Measurements from ENCODE around the gene CDC37L1. TPM values are rescaled to one million over a fixed set of nuclear protein-coding genes. Genes with fewer than 3 reads are reported as not detected.
"Not testable (repeated sequence)": the region's sequence is repeated elsewhere in the genome, so short reads cannot be mapped to it uniquely, and the experiment has no call there.

CDC37L1 gene
- total RNA-seq = 1 to 10 TPM; 8.0 to 8.9 TPM

GRCh38 chr9:4679268-4680172, at the start of gene CDC37L1:
CDC37L1 (plus strand) TSS chr9:4679569; CDS start chr9:4679768, 199 bp downstream.
- Mint-ChIP-seq H3K9me3 (ENCODE audit: insufficient read depth) (no peaks in the 10 kb centered on the region), H3K36me3 (ENCODE audit: low read depth) (peaks cover 6% of the 10 kb centered on the region), H3K27me3 (ENCODE audit: low read depth) (peaks cover 5% of the 10 kb centered on the region), H3K4me1 (ENCODE audit: low read depth) (no peaks in the 10 kb centered on the region), H3K27ac (no peak within 1 kb of the TSS), H3K4me3 (no peak within 1 kb of the TSS)
- ChIA-PET CTCF (interaction anchor here (1.0 to 1.4 kb wide), 6 partner anchors 13 to 75 kb away, joined by 3 to 5 read pairs (median 3); partner anchors contain the start of genes AK3, PLPP6 and SPATA6L), POLR2A (interaction anchor here (0.6 to 1.4 kb wide), 9 partner anchors 12 to 949 kb away, joined by 3 to 19 read pairs (median 3); partner anchors contain the start of genes AK3, PLPP6, RIC1 and SPATA6L)
- peak; percentile 98 for ATAC-seq
- DNase-seq = peak; percentile 99

DNA sequence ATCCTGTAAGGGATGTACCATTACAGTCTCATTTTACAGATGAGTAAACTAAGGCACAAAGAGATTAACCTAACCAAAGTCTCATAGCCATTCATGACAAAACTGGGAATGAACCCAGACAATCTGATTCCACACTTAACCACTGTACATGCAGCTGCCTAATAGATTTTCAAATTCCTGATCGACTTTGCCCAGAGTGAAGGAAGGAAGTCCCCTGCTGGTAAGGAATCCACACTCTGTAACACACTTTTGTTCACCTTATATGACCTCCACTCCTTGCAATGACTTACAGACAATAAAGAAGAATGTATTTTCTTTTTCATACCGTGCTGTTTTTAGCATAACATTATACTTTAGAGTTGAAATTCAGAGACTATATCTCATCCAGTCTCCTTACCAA, 48.5 kb upstream of the CDC37L1 start:
- no peaks in the 10 kb centered on the region for H3K9me3 Mint-ChIP-seq (ENCODE audit: insufficient read depth)
- no peaks in the 10 kb centered on the region for H3K36me3 Mint-ChIP-seq (ENCODE audit: low read depth)
- no peak for DNase-seq
- no peak for ATAC-seq
- H3K4me3 Mint-ChIP-seq = no peak overlapping the region
- ChIA-PET CTCF (no interaction called here), POLR2A (interaction anchor here (1.0 kb wide), 1 partner anchor 30 kb away, joined by 4 read pairs; no protein-coding TSS in a partner anchor)
- no peak overlapping the region for H3K27ac Mint-ChIP-seq
- H3K4me1 Mint-ChIP-seq (ENCODE audit: low read depth) = no peaks in the 10 kb centered on the region
- peaks cover 5% of the 10 kb centered on the region for H3K27me3 Mint-ChIP-seq (ENCODE audit: low read depth)

DNA sequence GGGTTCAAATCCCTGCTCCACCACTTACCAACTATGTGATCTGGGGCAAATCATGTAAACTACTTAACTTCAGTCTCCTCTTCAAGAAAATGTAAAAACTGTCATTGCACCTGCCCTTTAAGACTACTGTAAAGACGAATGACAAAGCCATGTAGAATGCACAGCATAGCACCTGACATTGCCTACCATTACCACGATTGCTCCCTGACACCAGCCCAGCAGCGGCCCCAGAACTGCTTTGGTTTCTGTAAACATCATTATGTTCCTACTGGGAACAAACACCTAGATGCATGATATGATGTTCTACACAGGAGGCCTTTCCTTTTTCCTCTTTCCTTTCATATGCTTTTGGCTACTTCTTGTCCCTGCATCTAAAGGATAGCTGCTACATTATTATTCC, 40.4 kb upstream of the CDC37L1 start:
- no peak overlapping the region for H3K4me3 Mint-ChIP-seq
- H3K4me1 Mint-ChIP-seq (ENCODE audit: low read depth) = no peaks in the 10 kb centered on the region
- no peaks in the 10 kb centered on the region for H3K36me3 Mint-ChIP-seq (ENCODE audit: low read depth)
- CTCF ChIA-PET = interaction anchor here (0.9 to 4.1 kb wide), 11 partner anchors 16 to 323 kb away, joined by 3 to 37 read pairs (median 3); no protein-coding TSS in a partner anchor
- DNase-seq (no peak), ATAC-seq (no peak)
- H3K9me3 Mint-ChIP-seq (ENCODE audit: insufficient read depth) = no peaks in the 10 kb centered on the region
- no peak overlapping the region for H3K27ac Mint-ChIP-seq
- H3K27me3 Mint-ChIP-seq (ENCODE audit: low read depth) = peaks cover 7% of the 10 kb centered on the region
- POLR2A ChIA-PET = no interaction called here

- Mint-ChIP-seq H3K4me1 (ENCODE audit: low read depth) (no peaks in the 10 kb centered on the region), H3K27ac (no peak overlapping the region), H3K4me3 (no peak overlapping the region), H3K27me3 (ENCODE audit: low read depth) (peaks cover 7% of the 10 kb centered on the region), H3K9me3 (ENCODE audit: insufficient read depth) (no peaks in the 10 kb centered on the region), H3K36me3 (ENCODE audit: low read depth) (no peaks in the 10 kb centered on the region)
- no peak for ATAC-seq
- ChIA-PET POLR2A (no interaction called here), CTCF (interaction anchor here (0.9 to 4.1 kb wide), 16 partner anchors 11 to 324 kb away, joined by 3 to 37 read pairs (median 4); partner anchors contain the start of gene SPATA6L)
- no peak for DNase-seq
These were observed 39.9 kb upstream of the CDC37L1 start for GRCh38 chr9:4639420-4639819.

- Mint-ChIP-seq H3K27ac (no peak overlapping the region), H3K4me1 (ENCODE audit: low read depth) (peaks cover 2% of the 10 kb centered on the region), H3K27me3 (ENCODE audit: low read depth) (peaks cover 4% of the 10 kb centered on the region), H3K9me3 (ENCODE audit: insufficient read depth) (no peaks in the 10 kb centered on the region), H3K4me3 (no peak overlapping the region), H3K36me3 (ENCODE audit: low read depth) (no peaks in the 10 kb centered on the region)
- CTCF ChIA-PET = interaction anchor here (0.7 to 4.1 kb wide), 23 partner anchors 11 to 334 kb away, joined by 3 to 37 read pairs (median 4); partner anchors contain the start of genes CDC37L1 and SPATA6L
- ATAC-seq = peak; percentile 49
- POLR2A ChIA-PET = interaction anchor here (0.7 kb wide), 1 partner anchor 40 kb away, joined by 7 read pairs; no protein-coding TSS in a partner anchor
- DNase-seq = peak; percentile 69
These were observed 39.3 kb upstream of the CDC37L1 start for GRCh38 chr9:4640027-4640426.

DNA sequence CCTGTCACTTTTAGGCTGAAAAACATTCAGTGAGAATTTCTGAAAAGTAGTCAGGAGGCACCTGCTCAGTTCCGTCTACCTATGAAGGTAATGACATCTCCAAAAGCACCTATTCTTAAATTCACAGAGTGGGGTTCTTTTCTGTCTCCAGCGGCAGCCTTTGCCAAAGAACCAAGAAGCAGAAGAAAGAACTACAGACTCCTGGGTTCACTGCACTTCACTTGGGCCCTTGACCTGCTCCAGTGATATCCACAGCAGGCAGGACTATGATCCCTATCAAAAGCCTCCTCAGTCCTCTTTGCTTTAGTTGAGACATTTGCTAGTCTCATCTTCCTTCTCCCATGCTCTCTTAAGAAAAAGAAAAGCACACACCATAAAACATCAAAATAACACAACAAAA, 37.0 kb upstream of the CDC37L1 start:
- H3K4me1 Mint-ChIP-seq (ENCODE audit: low read depth) = peaks cover 2% of the 10 kb centered on the region
- ChIA-PET CTCF (no interaction called here), POLR2A (no interaction called here)
- peaks cover 2% of the 10 kb centered on the region for H3K27me3 Mint-ChIP-seq (ENCODE audit: low read depth)
- ATAC-seq = no peak
- H3K27ac Mint-ChIP-seq = no peak overlapping the region
- no peak for DNase-seq
- H3K36me3 Mint-ChIP-seq (ENCODE audit: low read depth) = no peaks in the 10 kb centered on the region
- no peaks in the 10 kb centered on the region for H3K9me3 Mint-ChIP-seq (ENCODE audit: insufficient read depth)
- no peak overlapping the region for H3K4me3 Mint-ChIP-seq

GRCh38 chr9:4654084-4654483, 25.3 kb upstream of the CDC37L1 start:
- Mint-ChIP-seq H3K4me1 (ENCODE audit: low read depth) (peaks cover 20% of the 10 kb centered on the region), H3K27ac (no peak overlapping the region), H3K36me3 (ENCODE audit: low read depth) (peaks cover 1% of the 10 kb centered on the region), H3K4me3 (no peak overlapping the region), H3K9me3 (ENCODE audit: insufficient read depth) (no peaks in the 10 kb centered on the region), H3K27me3 (ENCODE audit: low read depth) (peaks cover 6% of the 10 kb centered on the region)
- ChIA-PET POLR2A (no interaction called here), CTCF (interaction anchor here (0.8 to 1.4 kb wide), 2 partner anchors 14 to 54 kb away, joined by 3 to 5 read pairs; no protein-coding TSS in a partner anchor)
- ATAC-seq (no peak), DNase-seq (peak; percentile 26)

GRCh38 chr9:4654538-4654937, 24.8 kb upstream of the CDC37L1 start:
- Mint-ChIP-seq H3K9me3 (ENCODE audit: insufficient read depth) (no peaks in the 10 kb centered on the region), H3K27me3 (ENCODE audit: low read depth) (peaks cover 5% of the 10 kb centered on the region), H3K27ac (no peak overlapping the region), H3K4me1 (ENCODE audit: low read depth) (peaks cover 20% of the 10 kb centered on the region), H3K36me3 (ENCODE audit: low read depth) (peaks cover 1% of the 10 kb centered on the region), H3K4me3 (no peak overlapping the region)
- no peak for ATAC-seq
- CTCF ChIA-PET = interaction anchor here (0.8 kb wide), 1 partner anchor 54 kb away, joined by 3 read pairs; no protein-coding TSS in a partner anchor
- POLR2A ChIA-PET = no interaction called here
- DNase-seq = no peak

GRCh38 chr9:4656196-4656595, 23.2 kb upstream of the CDC37L1 start:
- H3K4me1 Mint-ChIP-seq (ENCODE audit: low read depth) = peaks cover 22% of the 10 kb centered on the region
- ATAC-seq; H3K9me3 Mint-ChIP-seq (ENCODE audit: insufficient read depth); POLR2A ChIA-PET; H3K4me3 Mint-ChIP-seq; DNase-seq; H3K36me3 Mint-ChIP-seq (ENCODE audit: low read depth); H3K27ac Mint-ChIP-seq; H3K27me3 Mint-ChIP-seq (ENCODE audit: low read depth): not testable (repeated sequence)
- CTCF ChIA-PET = interaction anchor here (1.6 kb wide), 1 partner anchor 52 kb away, joined by 4 read pairs; no protein-coding TSS in a partner anchor

- DNase-seq (no peak), ATAC-seq (no peak)
- Mint-ChIP-seq H3K36me3 (ENCODE audit: low read depth) (peaks cover 1% of the 10 kb centered on the region), H3K4me1 (ENCODE audit: low read depth) (peaks cover 25% of the 10 kb centered on the region), H3K4me3 (no peak overlapping the region), H3K27me3 (ENCODE audit: low read depth) (peaks cover 6% of the 10 kb centered on the region), H3K9me3 (ENCODE audit: insufficient read depth) (no peaks in the 10 kb centered on the region), H3K27ac (no peak overlapping the region)
- CTCF ChIA-PET = interaction anchor here (1.6 kb wide), 1 partner anchor 52 kb away, joined by 4 read pairs; no protein-coding TSS in a partner anchor
- POLR2A ChIA-PET = no interaction called here
These were observed 22.7 kb upstream of the CDC37L1 start for GRCh38 chr9:4656621-4657020.

DNA sequence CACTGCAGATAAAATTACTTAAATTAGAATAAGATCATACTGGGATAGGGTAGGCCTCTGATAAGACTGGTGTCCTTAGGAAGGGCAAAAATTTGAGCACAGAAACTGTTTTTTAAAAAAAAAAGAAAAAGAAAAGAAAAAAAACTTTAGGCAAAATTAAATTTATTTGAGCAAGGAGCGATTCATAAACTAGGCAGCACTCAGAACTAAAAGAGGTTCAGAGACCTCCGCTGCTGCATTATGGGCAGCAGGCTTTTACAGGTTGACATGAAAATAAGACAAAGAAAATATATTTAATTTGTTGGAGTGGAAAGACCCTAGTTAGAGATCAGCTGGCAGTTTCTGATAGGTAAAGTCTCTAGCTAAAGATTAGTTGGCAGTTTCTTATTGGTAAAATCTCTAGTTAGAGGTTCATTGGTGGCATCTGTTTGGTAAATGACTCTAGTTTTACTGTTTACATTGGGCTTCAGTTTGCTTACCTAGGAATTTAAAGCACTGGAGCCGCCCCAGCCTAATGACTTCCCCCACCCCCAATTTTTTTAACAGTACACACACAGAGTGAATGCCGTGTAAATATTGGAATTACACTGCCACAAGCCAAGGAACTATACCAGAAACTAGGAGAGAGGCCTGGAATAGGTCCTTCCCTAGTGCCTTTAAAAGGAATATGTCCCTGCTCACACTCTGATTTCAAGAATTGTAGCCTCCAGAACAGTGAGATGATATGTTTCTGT, 21.8 kb upstream of the CDC37L1 start:
- ATAC-seq (no peak), DNase-seq (no peak)
- H3K27ac Mint-ChIP-seq = no peak overlapping the region
- peaks cover 6% of the 10 kb centered on the region for H3K27me3 Mint-ChIP-seq (ENCODE audit: low read depth)
- POLR2A ChIA-PET = no interaction called here
- H3K4me3 Mint-ChIP-seq = no peak overlapping the region
- H3K36me3 Mint-ChIP-seq (ENCODE audit: low read depth) = peaks cover 1% of the 10 kb centered on the region
- H3K4me1 Mint-ChIP-seq (ENCODE audit: low read depth) = peaks cover 31% of the 10 kb centered on the region
- CTCF ChIA-PET = no interaction called here
- no peaks in the 10 kb centered on the region for H3K9me3 Mint-ChIP-seq (ENCODE audit: insufficient read depth)

Measured in activated CD8-positive, alpha-beta T cell treated with anti-CD3 and anti-CD28 coated beads, Interleukin-2, amount 10 ng/mL, durations not matched to agents 7 days and 5 days (primary cell).